ENCODE results near the gene ARHGAP25. TPM values are rescaled to one million over a fixed set of nuclear protein-coding genes. Genes with fewer than 3 reads are reported as not detected.

Gene ARHGAP25
- total and polyA plus RNA-seq, 2 donors from 2014 or later = 6.3 to 20.4 TPM

DNA sequence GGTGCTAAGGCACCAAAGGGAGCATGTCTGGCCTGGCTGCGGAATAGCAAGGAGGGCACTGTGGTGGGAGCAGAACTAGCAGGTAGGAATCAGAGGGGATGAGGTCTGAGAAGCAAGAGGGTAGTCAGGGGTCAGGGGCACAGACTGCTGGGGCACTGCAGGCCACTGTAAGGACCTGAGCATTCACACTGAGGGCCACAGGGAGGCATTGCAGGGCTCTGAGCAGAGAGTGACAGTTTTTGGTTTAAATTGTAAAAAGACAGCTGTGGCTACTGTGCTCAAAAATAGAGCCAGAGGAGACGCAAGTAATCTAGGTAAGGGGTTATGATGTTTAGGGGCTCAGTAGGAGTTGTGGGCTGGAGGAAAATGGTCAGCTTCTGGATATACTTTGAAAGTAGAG lies 41.5 kb downstream of the ARHGAP25 start:
- DNase-seq (no peak), FAIRE-seq (no peak)
- intact Hi-C loops (cut with DNase I) = no loop called here
- H3K9me3 ChIP-seq (ENCODE audit: control insufficient read depth in 2 of 3, insufficient read depth in 1 of 3, low read length in 3 of 3) = no peaks in the 10 kb centered on the region
- H3K4me3 ChIP-seq (ENCODE audit: low read length in 3 of 3) = peak overlapping the region in 2 of 3 donors; percentile 21 to 52
- no peaks in the 10 kb centered on the region for H3K36me3 ChIP-seq (ENCODE audit: control insufficient read depth in 2 of 3, insufficient read depth in 3 of 3, low read length in 3 of 3)
- no peak for TF ChIP-seq CTCF (IDR thresholded peaks at IDR 0.05; ENCODE audit: borderline replicate concordance, extremely low read depth, insufficient read depth)
- peaks cover 3 to 10% (median 5%) of the 10 kb centered on the region in 3 donors for H3K4me1 ChIP-seq (ENCODE audit: control insufficient read depth in 2 of 3, insufficient read depth in 2 of 3, low read depth in 1 of 3, low read length in 3 of 3)
- H3K27ac ChIP-seq (ENCODE audit: low read depth in 2 of 2, low read length in 2 of 2) = no peak overlapping the region
- H3K9ac ChIP-seq (ENCODE audit: low read length in 3 of 3) = peak overlapping the region in 1 of 3 donors; percentile 3
- H3K27me3 ChIP-seq (ENCODE audit: control insufficient read depth, insufficient read depth, low read length) = no peaks in the 10 kb centered on the region

GRCh38 chr2:68779595-68779994 lies 45.0 kb downstream of the ARHGAP25 start:
- peaks cover 0 to 2% (median 0%) of the 10 kb centered on the region in 3 donors for H3K36me3 ChIP-seq (ENCODE audit: control insufficient read depth in 2 of 3, insufficient read depth in 3 of 3, low read length in 3 of 3)
- DNase-seq = no peak
- H3K4me3 ChIP-seq (ENCODE audit: low read length in 3 of 3) = no peak overlapping the region
- FAIRE-seq = no peak
- no peak overlapping the region for H3K9ac ChIP-seq (ENCODE audit: low read length in 3 of 3)
- no peak overlapping the region for H3K27ac ChIP-seq (ENCODE audit: low read depth in 2 of 2, low read length in 2 of 2)
- no peaks in the 10 kb centered on the region for H3K9me3 ChIP-seq (ENCODE audit: control insufficient read depth in 2 of 3, insufficient read depth in 1 of 3, low read length in 3 of 3)
- H3K27me3 ChIP-seq (ENCODE audit: control insufficient read depth, insufficient read depth, low read length) = no peaks in the 10 kb centered on the region
- TF ChIP-seq CTCF (IDR thresholded peaks at IDR 0.05; ENCODE audit: borderline replicate concordance, extremely low read depth, insufficient read depth) = no peak
- H3K4me1 ChIP-seq (ENCODE audit: control insufficient read depth in 2 of 3, insufficient read depth in 2 of 3, low read depth in 1 of 3, low read length in 3 of 3) = no peaks in the 10 kb centered on the region
- intact Hi-C loops (cut with DNase I) = no loop called here

DNA sequence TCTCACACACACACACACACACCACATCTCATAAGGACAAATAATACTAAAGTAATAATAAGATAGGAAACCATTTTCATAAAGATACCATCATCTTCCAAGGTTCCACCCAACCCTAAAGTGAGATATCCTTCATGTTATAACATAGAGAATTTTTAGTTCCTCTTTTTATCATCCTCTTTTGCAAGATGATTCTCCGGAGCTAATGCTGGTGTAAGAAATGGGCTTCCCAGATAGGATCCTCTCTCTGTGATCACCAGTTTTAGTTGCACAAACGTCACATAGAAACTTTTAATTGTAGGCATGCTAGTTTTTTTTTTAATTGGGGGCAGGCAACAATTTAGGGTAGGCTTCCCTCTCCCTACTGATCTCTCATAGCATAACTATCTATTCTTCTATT lies 49.6 kb downstream of the ARHGAP25 start:
- no peaks in the 10 kb centered on the region for H3K9me3 ChIP-seq (ENCODE audit: control insufficient read depth in 2 of 3, insufficient read depth in 1 of 3, low read length in 3 of 3)
- H3K27me3 ChIP-seq (ENCODE audit: control insufficient read depth, insufficient read depth, low read length) = no peaks in the 10 kb centered on the region
- DNase-seq (no peak), FAIRE-seq (no peak)
- H3K4me3 ChIP-seq (ENCODE audit: low read length in 3 of 3) = no peak overlapping the region
- H3K4me1 ChIP-seq (ENCODE audit: control insufficient read depth in 2 of 3, insufficient read depth in 2 of 3, low read depth in 1 of 3, low read length in 3 of 3) = peaks cover 0 to 4% (median 0%) of the 10 kb centered on the region in 3 donors
- peaks cover 0 to 7% (median 5%) of the 10 kb centered on the region in 3 donors for H3K36me3 ChIP-seq (ENCODE audit: control insufficient read depth in 2 of 3, insufficient read depth in 3 of 3, low read length in 3 of 3)
- no peak for TF ChIP-seq CTCF (IDR thresholded peaks at IDR 0.05; ENCODE audit: borderline replicate concordance, extremely low read depth, insufficient read depth)
- H3K27ac ChIP-seq (ENCODE audit: low read depth in 2 of 2, low read length in 2 of 2) = no peak overlapping the region
- H3K9ac ChIP-seq (ENCODE audit: low read length in 3 of 3) = no peak overlapping the region
- intact Hi-C loops (cut with DNase I) = no loop called here

- no peak overlapping the region for H3K9ac ChIP-seq (ENCODE audit: low read length in 3 of 3)
- H3K27ac ChIP-seq (ENCODE audit: low read depth in 2 of 2, low read length in 2 of 2) = no peak overlapping the region
- H3K4me1 ChIP-seq (ENCODE audit: control insufficient read depth in 2 of 3, insufficient read depth in 2 of 3, low read depth in 1 of 3, low read length in 3 of 3) = peaks cover 0 to 4% (median 0%) of the 10 kb centered on the region in 3 donors
- DNase-seq (no peak), FAIRE-seq (no peak)
- intact Hi-C loops (cut with DNase I) = no loop called here
- H3K27me3 ChIP-seq (ENCODE audit: control insufficient read depth, insufficient read depth, low read length) = no peaks in the 10 kb centered on the region
- H3K4me3 ChIP-seq (ENCODE audit: low read length in 3 of 3) = no peak overlapping the region
- TF ChIP-seq CTCF (IDR thresholded peaks at IDR 0.05; ENCODE audit: borderline replicate concordance, extremely low read depth, insufficient read depth) = no peak
- H3K36me3 ChIP-seq (ENCODE audit: control insufficient read depth in 2 of 3, insufficient read depth in 3 of 3, low read length in 3 of 3) = peaks cover 0 to 11% (median 5%) of the 10 kb centered on the region in 3 donors
- H3K9me3 ChIP-seq (ENCODE audit: control insufficient read depth in 2 of 3, insufficient read depth in 1 of 3, low read length in 3 of 3) = no peaks in the 10 kb centered on the region
Measured at GRCh38 chr2:68784915-68785314, 50.3 kb downstream of the ARHGAP25 start.
